ENCODE results near the gene KANSL2.
"Not testable (repeated sequence)": the region's sequence is repeated elsewhere in the genome, so short reads cannot be mapped to it uniquely, and the experiment has no call there.

Gene KANSL2

GRCh38 chr12:48682533-48682905 lies 481 bp upstream of the KANSL2 start:
- DNase-seq: not testable (repeated sequence)

GRCh38 chr12:48681399-48681709 lies 684 bp downstream of the KANSL2 start:
- no peak for DNase-seq

- DNase-seq: no peak
Observed at GRCh38 chr12:48680861-48681260, 1.2 kb downstream of the KANSL2 start.

GRCh38 chr12:48678551-48679185 lies 3.4 kb downstream of the KANSL2 start:
- no peak for DNase-seq

- peak; percentile 10 for DNase-seq
Observed at GRCh38 chr12:48671231-48671856, 10.7 kb downstream of the KANSL2 start.

GRCh38 chr12:48668996-48669395 lies 13.0 kb downstream of the KANSL2 start:
- DNase-seq: no peak

GRCh38 chr12:48659863-48660262 lies 22.2 kb downstream of the KANSL2 start:
- no peak for DNase-seq

GRCh38 chr12:48651681-48652080 lies 30.4 kb downstream of the KANSL2 start:
- no peak for DNase-seq

GRCh38 chr12:48645354-48645753 lies 36.7 kb downstream of the KANSL2 start:
- not testable (repeated sequence) for DNase-seq

- DNase-seq: no peak
Observed at GRCh38 chr12:48643011-48643410, 39.0 kb downstream of the KANSL2 start.

GRCh38 chr12:48641752-48642555 lies 40.1 kb downstream of the KANSL2 start:
- DNase-seq: not testable (repeated sequence)

- DNase-seq: no peak
Observed at GRCh38 chr12:48640854-48641253, 41.2 kb downstream of the KANSL2 start.

GRCh38 chr12:48640428-48640827 lies 41.6 kb downstream of the KANSL2 start:
- DNase-seq: no peak

GRCh38 chr12:48631071-48631470 lies 51.0 kb downstream of the KANSL2 start:
- no peak for DNase-seq

- no peak for DNase-seq
Observed at GRCh38 chr12:48630346-48630745, 51.7 kb downstream of the KANSL2 start.

GRCh38 chr12:48629541-48629940 lies 52.5 kb downstream of the KANSL2 start:
- DNase-seq: no peak

GRCh38 chr12:48627556-48627955 lies 54.5 kb downstream of the KANSL2 start:
- DNase-seq: no peak

GRCh38 chr12:48622997-48623396 lies 59.0 kb downstream of the KANSL2 start:
- not testable (repeated sequence) for DNase-seq

GRCh38 chr12:48618541-48618940 lies 63.5 kb downstream of the KANSL2 start:
- DNase-seq: peak; percentile 68

GRCh38 chr12:48615681-48616080 lies 66.4 kb downstream of the KANSL2 start:
- no peak for DNase-seq

GRCh38 chr12:48613321-48613720 lies 68.7 kb downstream of the KANSL2 start:
- no peak for DNase-seq

Measured in EL (cell line).